Endothelial cell of umbilical vein (primary cell): ENCODE data around the gene TP53AIP1. TPM values are rescaled to one million over a fixed set of nuclear protein-coding genes. Genes with fewer than 3 reads are reported as not detected.

Source experiments
- BruUV-seq: library from RNA; stranded (reverse); fragments of 400-500 nt; replicated peaks from 2 replicates; lab custom pipeline; 2021; lab: Mats Ljungman, UMichigan
- CTCF ChIA-PET: fragments of 300-600, 350-600 bp; sonication (Branson Sonifier 250); formaldehyde crosslinking; loops from one replicate; lab custom pipeline; 2021; ENCODE audit warnings: antibody characterized with exemption, inconsistent platforms; lab: Charles Lee
- POLR2A ChIA-PET: fragments of 300-600, 350-600 bp; sonication (Branson Sonifier 250); formaldehyde crosslinking; loops from one replicate; lab custom pipeline; 2021; ENCODE audit warnings: antibody characterized with exemption, inconsistent platforms; lab: Charles Lee
- DNase-seq: peaks from one replicate; pipeline ENCODE4 v3.0.0-alpha.2; 2011; ENCODE audit warnings: low read depth, low spot score
- FAIRE-seq: peaks from 2 replicates; lab custom pipeline; 2011; peaks lifted over from hg19 to GRCh38; lab: Jason Lieb, UNC
- H2AFZ ChIP-seq: 2 replicates; pipeline ENCODE4 v1.6.0; 2012; ENCODE audit warnings: low read depth, low read length, control low read depth, inconsistent platforms
- H3K27ac ChIP-seq: 2 replicates; pipeline ENCODE4 v1.5.1; 2011; ENCODE audit warnings: low read depth, mild to moderate bottlenecking, control low read depth, low read length, moderate library complexity; ENCODE audit not compliant: insufficient read depth
- H3K27me3 ChIP-seq, 2 experiments: 2 replicates each; pipeline versions ENCODE4 v1.6.0 to v1.6.1; 2011; ENCODE audit warnings: low read length in 2 of 2, mixed read lengths in 1 of 2; ENCODE audit not compliant: control insufficient read depth in 2 of 2, insufficient read depth in 2 of 2
- H3K36me3 ChIP-seq, 2 experiments: 2 replicates in 1 of 2; 3 replicates in 1 of 2; pipeline ENCODE4 v1.5.1; 2011; ENCODE audit warnings: low read length in 2 of 2, mild to moderate bottlenecking in 1 of 2, moderate library complexity in 1 of 2; ENCODE audit not compliant: control insufficient read depth in 2 of 2, insufficient read depth in 2 of 2; ENCODE audit errors: extremely low read depth in 1 of 2
- H3K4me1 ChIP-seq: 3 replicates; pipeline ENCODE4 v1.5.1; 2011; ENCODE audit warnings: mild to moderate bottlenecking, low read length; ENCODE audit not compliant: control insufficient read depth, insufficient read depth; ENCODE audit errors: extremely low read depth
- H3K4me2 ChIP-seq: 2 replicates; pipeline ENCODE4 v1.6.1; 2011; ENCODE audit warnings: low read length, control low read depth, mixed read lengths; ENCODE audit not compliant: insufficient read depth
- H3K4me3 ChIP-seq, 3 experiments: fragments of 200-600 bp in 1 of 3; sonication (generic), shearing (Covaris generic) in 1 of 3; replicated peaks in 1 of 3; 2 replicates each; pipeline ENCODE4 v1.5.1; 2011 to 2016; ENCODE audit warnings: control low read depth in 3 of 3, low read length in 3 of 3, mild to moderate bottlenecking in 2 of 3, inconsistent platforms in 1 of 3, low read depth in 1 of 3, moderate library complexity in 1 of 3; ENCODE audit not compliant: insufficient read depth in 1 of 3
- H3K79me2 ChIP-seq: 2 replicates; pipeline ENCODE4 v1.6.0; 2012; ENCODE audit warnings: low read length, inconsistent platforms; ENCODE audit not compliant: control insufficient read depth, insufficient read depth
- H3K9ac ChIP-seq: replicated peaks from 2 replicates; pipeline ENCODE3; 2011; ENCODE audit warnings: low read length, control low read depth; ENCODE audit not compliant: insufficient read depth; ENCODE audit errors: extremely low read depth
- H3K9me1 ChIP-seq: replicated peaks from 3 replicates; pipeline ENCODE4 v1.6.0; 2011; ENCODE audit warnings: mild to moderate bottlenecking, low read length; ENCODE audit not compliant: control insufficient read depth, insufficient read depth; ENCODE audit errors: extremely low read depth
- H3K9me3 ChIP-seq: replicated peaks from 2 replicates; pipeline ENCODE4 v1.5.1; 2012; ENCODE audit warnings: low read length, inconsistent platforms; ENCODE audit not compliant: control insufficient read depth, insufficient read depth
- H4K20me1 ChIP-seq: replicated peaks from 2 replicates; pipeline ENCODE3; 2011; ENCODE audit warnings: mild to moderate bottlenecking, low read length; ENCODE audit not compliant: control insufficient read depth, insufficient read depth; ENCODE audit errors: extremely low read depth
- EZH2 ChIP-seq: IDR thresholded peaks from 2 replicates; pipeline ENCODE4 v1.6.1; 2012; ENCODE audit warnings: borderline replicate concordance, low read depth, mild to moderate bottlenecking, moderate library complexity, low read length, inconsistent platforms; ENCODE audit not compliant: severe bottlenecking
- GATA2 ChIP-seq: IDR thresholded peaks from 2 replicates; pipeline ENCODE4 v1.7.0; 2011; ENCODE audit warnings: low read depth, mild to moderate bottlenecking, moderate library complexity, mixed read lengths, low read length; ENCODE audit not compliant: insufficient read length, insufficient read depth
- JUN ChIP-seq: IDR thresholded peaks from 2 replicates; pipeline ENCODE4 v1.6.1; 2011; ENCODE audit warnings: borderline replicate concordance, low read depth; ENCODE audit not compliant: insufficient read length, insufficient read depth
- MYC ChIP-seq: IDR thresholded peaks from one replicate; pipeline ENCODE4 v1.6.1; 2011; ENCODE audit warnings: mild to moderate bottlenecking, low read depth, low read length
- POLR2A ChIP-seq: IDR thresholded peaks from 2 replicates; pipeline ENCODE4 v1.6.1; 2012; ENCODE audit warnings: low read depth, mild to moderate bottlenecking, control low read depth, low read length
- POLR2AphosphoS5 ChIP-seq: IDR thresholded peaks from 2 replicates; pipeline ENCODE4 v1.6.1; 2012; ENCODE audit warnings: low read depth, mild to moderate bottlenecking, control low read depth, low read length, moderate library complexity; ENCODE audit not compliant: insufficient read depth
- dilution Hi-C: fragments of 300-500 bp; cut with MboI; formaldehyde crosslinking; loops from one replicate; pipeline ENCODE4 v1.15.0; 2019; ENCODE audit warnings: low sequenced_read_pairs; ENCODE audit not compliant: extremely low pct_ligation_motif_present
- intact Hi-C: fragments of 100-400 bp; cut with micrococcal nuclease; formaldehyde crosslinking; loops from one replicate; pipeline ENCODE4 v1.10.0; 2022
- polyA plus RNA-seq, 4 experiments: library from polyadenylated mRNA; depleted of rRNA in 3 of 4; stranded (reverse) in 3 of 4; unstranded in 1 of 4; fragments of >200 nt; gene quantifications; 2 replicates each; pipeline versions ENCODE4 v1.2.1 to v1.2.3, GENCODE V29; 2011 to 2012; ENCODE audit warnings: missing spikeins in 1 of 4
- total RNA-seq: library from RNA; stranded (reverse); gene quantifications from 2 replicates; pipeline ENCODE4 v1.2.3, GENCODE V29; 2021
- TF ChIP-seq, protein P1 (sequence below): IDR thresholded peaks from 2 replicates; pipeline ENCODE4 v1.6.1; 2011; ENCODE audit not compliant: insufficient read depth, insufficient read length
- TF ChIP-seq, protein P2 (sequence below), 2 donors: IDR thresholded peaks; 1 replicate in 1 of 2; 2 replicates in 1 of 2; pipeline ENCODE4 v1.5.1; 2011; ENCODE audit warnings: low read length in 2 of 2, mild to moderate bottlenecking in 2 of 2, moderate library complexity in 2 of 2, control low read depth in 1 of 2, inconsistent platforms in 1 of 2, low read depth in 1 of 2; ENCODE audit not compliant: insufficient read depth in 1 of 2; ENCODE audit errors: extremely low read depth in 1 of 2

The TP53AIP1 gene
- total and polyA plus RNA-seq, 2 donors (not counting 3 experiments of a cell fraction or from before 2014, with no cell fraction given), result not detected

DNA sequence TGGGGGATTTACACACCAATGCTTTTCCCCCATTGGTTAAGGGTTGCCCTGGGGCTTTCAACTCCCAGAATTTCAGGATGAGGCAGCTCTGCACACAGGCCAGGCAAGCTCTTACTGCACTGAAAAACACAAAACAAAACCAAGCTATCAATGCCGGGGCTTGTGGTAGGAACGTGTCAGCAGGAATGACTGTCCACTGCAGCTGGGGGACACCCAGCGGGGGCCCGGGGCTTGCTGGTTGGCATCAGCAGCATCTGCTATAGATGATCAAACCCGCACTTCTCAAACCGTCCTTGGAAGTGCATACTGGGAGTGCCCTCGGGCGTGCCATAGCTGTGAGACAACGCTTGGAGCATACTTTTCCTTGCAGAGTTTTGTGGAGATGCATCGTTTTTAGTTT is 7.7 kb downstream of the TP53AIP1 start:
- H3K27ac ChIP-seq, result no peak overlapping the region
- no peak overlapping the region for H3K9ac ChIP-seq
- intact Hi-C loops (no loop called here), dilution Hi-C loops (no loop called here)
- H3K4me2 ChIP-seq, result no peak overlapping the region
- no peaks in the 10 kb centered on the region for H3K27me3 ChIP-seq
- DNase-seq (no peak), FAIRE-seq (no peak)
- H2AFZ ChIP-seq, result no peak overlapping the region
- H3K9me3 ChIP-seq, result no peaks in the 10 kb centered on the region
- no peaks in the 10 kb centered on the region for H3K9me1 ChIP-seq
- no TSS peak for BruUV-seq
- no peak overlapping the region for H3K4me3 ChIP-seq
- TF ChIP-seq JUN (no peak), EZH2 (no peak), POLR2A (no peak), MYC (no peak), GATA2 (no peak), POLR2AphosphoS5 (no peak)
- TF ChIP-seq, protein P1, sequence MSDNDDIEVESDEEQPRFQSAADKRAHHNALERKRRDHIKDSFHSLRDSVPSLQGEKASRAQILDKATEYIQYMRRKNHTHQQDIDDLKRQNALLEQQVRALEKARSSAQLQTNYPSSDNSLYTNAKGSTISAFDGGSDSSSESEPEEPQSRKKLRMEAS, result no peak
- TF ChIP-seq, protein P2, sequence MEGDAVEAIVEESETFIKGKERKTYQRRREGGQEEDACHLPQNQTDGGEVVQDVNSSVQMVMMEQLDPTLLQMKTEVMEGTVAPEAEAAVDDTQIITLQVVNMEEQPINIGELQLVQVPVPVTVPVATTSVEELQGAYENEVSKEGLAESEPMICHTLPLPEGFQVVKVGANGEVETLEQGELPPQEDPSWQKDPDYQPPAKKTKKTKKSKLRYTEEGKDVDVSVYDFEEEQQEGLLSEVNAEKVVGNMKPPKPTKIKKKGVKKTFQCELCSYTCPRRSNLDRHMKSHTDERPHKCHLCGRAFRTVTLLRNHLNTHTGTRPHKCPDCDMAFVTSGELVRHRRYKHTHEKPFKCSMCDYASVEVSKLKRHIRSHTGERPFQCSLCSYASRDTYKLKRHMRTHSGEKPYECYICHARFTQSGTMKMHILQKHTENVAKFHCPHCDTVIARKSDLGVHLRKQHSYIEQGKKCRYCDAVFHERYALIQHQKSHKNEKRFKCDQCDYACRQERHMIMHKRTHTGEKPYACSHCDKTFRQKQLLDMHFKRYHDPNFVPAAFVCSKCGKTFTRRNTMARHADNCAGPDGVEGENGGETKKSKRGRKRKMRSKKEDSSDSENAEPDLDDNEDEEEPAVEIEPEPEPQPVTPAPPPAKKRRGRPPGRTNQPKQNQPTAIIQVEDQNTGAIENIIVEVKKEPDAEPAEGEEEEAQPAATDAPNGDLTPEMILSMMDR (IDR thresholded peaks at IDR 0.05; ENCODE audit: extremely low read depth in 1 of 2, insufficient read depth in 1 of 2, low read depth in 1 of 2, low read length in 2 of 2), result no peak
- no peaks in the 10 kb centered on the region for H3K79me2 ChIP-seq
- H3K36me3 ChIP-seq, result no peaks in the 10 kb centered on the region
- CTCF ChIA-PET, result interaction anchor here (1.1 to 1.7 kb wide), 2 partner anchors 13 to 21 kb away, joined by 3 to 7 read pairs; no protein-coding TSS in a partner anchor
- no peaks in the 10 kb centered on the region for H3K4me1 ChIP-seq
- no peaks in the 10 kb centered on the region for H4K20me1 ChIP-seq
- POLR2A ChIA-PET, result no interaction called here
